Measurements from ENCODE around the gene GRAP2.
"Not testable (repeated sequence)": the region's sequence is repeated elsewhere in the genome, so short reads cannot be mapped to it uniquely, and the experiment has no call there.

Gene GRAP2

GRCh38 chr22:39951603-39952293 lies 50.9 kb downstream of the GRAP2 start:
- H3K4me1 ChIP-seq (ENCODE audit: insufficient read depth, low read length); H3K36me3 ChIP-seq (ENCODE audit: insufficient read depth, low read length): not testable (repeated sequence)

GRCh38 chr22:39952347-39952746 lies 51.5 kb downstream of the GRAP2 start:
- Histone ChIP-seq H3K4me1 (ENCODE audit: insufficient read depth, low read length) (no peaks in the 10 kb centered on the region), H3K9me3 (ENCODE audit: low read length) (no peaks in the 10 kb centered on the region), H3K4me3 (ENCODE audit: low read depth in 1 of 2, low read length in 2 of 2) (no peak overlapping the region), H3K27me3 (ENCODE audit: control insufficient read depth in 1 of 2, insufficient read depth in 2 of 2, low read length in 2 of 2) (no peaks in the 10 kb centered on the region), H3K9ac (ENCODE audit: low read length) (no peak overlapping the region), H3K27ac (ENCODE audit: low read depth, low read length) (no peak overlapping the region), H3K36me3 (ENCODE audit: insufficient read depth, low read length) (no peaks in the 10 kb centered on the region)

More at GRCh38 chr22:39951603-39952293, 50.9 kb downstream of the GRAP2 start:
- not testable (repeated sequence) for H3K4me3 ChIP-seq (ENCODE audit: low read depth in 1 of 2, low read length in 2 of 2); H3K9ac ChIP-seq (ENCODE audit: low read length); H3K9me3 ChIP-seq (ENCODE audit: low read length); H3K27ac ChIP-seq (ENCODE audit: low read depth, low read length); H3K27me3 ChIP-seq (ENCODE audit: control insufficient read depth in 1 of 2, insufficient read depth in 2 of 2, low read length in 2 of 2)

DNA sequence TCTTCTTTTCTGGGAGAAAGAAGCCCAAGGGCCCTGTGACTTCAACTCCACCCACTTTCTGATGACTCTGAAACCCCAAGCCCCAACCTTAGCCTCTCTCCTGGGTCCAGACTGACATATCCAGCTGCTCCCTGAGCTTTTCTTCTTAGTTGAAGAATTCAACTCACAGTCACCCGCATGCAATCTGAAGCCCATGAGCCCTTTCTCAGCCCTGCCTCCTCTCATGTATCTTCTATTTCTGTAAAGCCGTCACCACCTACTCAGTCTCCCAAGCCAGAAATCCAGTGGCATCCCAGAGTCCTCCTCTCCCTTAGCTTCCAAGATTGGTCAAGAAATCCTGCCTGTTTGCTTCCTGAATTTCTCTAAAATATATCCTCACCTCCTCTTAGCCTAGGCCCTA lies 52.2 kb downstream of the GRAP2 start:
- no peaks in the 10 kb centered on the region for H3K9me3 ChIP-seq (ENCODE audit: low read length)
- H3K36me3 ChIP-seq (ENCODE audit: insufficient read depth, low read length), result no peaks in the 10 kb centered on the region
- H3K27ac ChIP-seq (ENCODE audit: low read depth, low read length), result no peak overlapping the region
- H3K27me3 ChIP-seq (ENCODE audit: control insufficient read depth in 1 of 2, insufficient read depth in 2 of 2, low read length in 2 of 2), result no peaks in the 10 kb centered on the region
- no peaks in the 10 kb centered on the region for H3K4me1 ChIP-seq (ENCODE audit: insufficient read depth, low read length)
- no peak overlapping the region for H3K4me3 ChIP-seq (ENCODE audit: low read depth in 1 of 2, low read length in 2 of 2)
- no peak overlapping the region for H3K9ac ChIP-seq (ENCODE audit: low read length)

GRCh38 chr22:39954584-39955055 lies 53.7 kb downstream of the GRAP2 start:
- H3K36me3 ChIP-seq (ENCODE audit: insufficient read depth, low read length), result no peaks in the 10 kb centered on the region
- H3K4me1 ChIP-seq (ENCODE audit: insufficient read depth, low read length), result no peaks in the 10 kb centered on the region
- no peak overlapping the region for H3K27ac ChIP-seq (ENCODE audit: low read depth, low read length)
- H3K27me3 ChIP-seq (ENCODE audit: control insufficient read depth in 1 of 2, insufficient read depth in 2 of 2, low read length in 2 of 2), result no peaks in the 10 kb centered on the region
- H3K9me3 ChIP-seq (ENCODE audit: low read length), result no peaks in the 10 kb centered on the region
- H3K4me3 ChIP-seq (ENCODE audit: low read depth in 1 of 2, low read length in 2 of 2), result no peak overlapping the region
- no peak overlapping the region for H3K9ac ChIP-seq (ENCODE audit: low read length)

DNA sequence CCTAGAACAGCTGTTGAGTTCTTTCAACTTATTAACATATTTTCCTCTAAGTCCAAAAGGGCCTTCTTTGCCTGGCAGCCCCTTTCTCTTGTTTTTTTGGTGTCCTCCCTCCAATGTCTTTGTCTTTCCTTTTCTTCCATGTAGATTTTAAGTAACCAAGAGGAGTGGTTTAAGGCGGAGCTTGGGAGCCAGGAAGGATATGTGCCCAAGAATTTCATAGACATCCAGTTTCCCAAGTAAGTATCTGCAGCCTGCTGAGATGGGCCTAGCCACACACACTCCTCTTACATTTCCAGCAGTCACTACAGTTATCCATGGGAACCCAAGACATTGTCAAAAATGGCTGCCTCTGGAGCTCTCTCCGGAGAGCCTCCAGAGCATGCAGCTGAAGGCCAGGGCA lies 54.8 kb downstream of the GRAP2 start:
- no peaks in the 10 kb centered on the region for H3K9me3 ChIP-seq (ENCODE audit: low read length)
- no peak overlapping the region for H3K4me3 ChIP-seq (ENCODE audit: low read depth in 1 of 2, low read length in 2 of 2)
- H3K9ac ChIP-seq (ENCODE audit: low read length), result no peak overlapping the region
- no peak overlapping the region for H3K27ac ChIP-seq (ENCODE audit: low read depth, low read length)
- no peaks in the 10 kb centered on the region for H3K36me3 ChIP-seq (ENCODE audit: insufficient read depth, low read length)
- no peaks in the 10 kb centered on the region for H3K27me3 ChIP-seq (ENCODE audit: control insufficient read depth in 1 of 2, insufficient read depth in 2 of 2, low read length in 2 of 2)
- H3K4me1 ChIP-seq (ENCODE audit: insufficient read depth, low read length), result no peaks in the 10 kb centered on the region

- Histone ChIP-seq H3K4me1 (ENCODE audit: insufficient read depth, low read length) (no peaks in the 10 kb centered on the region), H3K36me3 (ENCODE audit: insufficient read depth, low read length) (no peaks in the 10 kb centered on the region), H3K27me3 (ENCODE audit: control insufficient read depth in 1 of 2, insufficient read depth in 2 of 2, low read length in 2 of 2) (no peaks in the 10 kb centered on the region), H3K27ac (ENCODE audit: low read depth, low read length) (no peak overlapping the region), H3K4me3 (ENCODE audit: low read depth in 1 of 2, low read length in 2 of 2) (no peak overlapping the region), H3K9ac (ENCODE audit: low read length) (no peak overlapping the region), H3K9me3 (ENCODE audit: low read length) (no peaks in the 10 kb centered on the region)
Observed at GRCh38 chr22:39956932-39957664, 56.2 kb downstream of the GRAP2 start.

- H3K27me3 ChIP-seq (ENCODE audit: control insufficient read depth in 1 of 2, insufficient read depth in 2 of 2, low read length in 2 of 2), result no peaks in the 10 kb centered on the region
- no peak overlapping the region for H3K4me3 ChIP-seq (ENCODE audit: low read depth in 1 of 2, low read length in 2 of 2)
- no peak overlapping the region for H3K27ac ChIP-seq (ENCODE audit: low read depth, low read length)
- no peaks in the 10 kb centered on the region for H3K36me3 ChIP-seq (ENCODE audit: insufficient read depth, low read length)
- no peaks in the 10 kb centered on the region for H3K4me1 ChIP-seq (ENCODE audit: insufficient read depth, low read length)
- no peaks in the 10 kb centered on the region for H3K9me3 ChIP-seq (ENCODE audit: low read length)
- no peak overlapping the region for H3K9ac ChIP-seq (ENCODE audit: low read length)
Observed at GRCh38 chr22:39958009-39958711, 57.3 kb downstream of the GRAP2 start.

- no peaks in the 10 kb centered on the region for H3K9me3 ChIP-seq (ENCODE audit: low read length)
- no peak overlapping the region for H3K4me3 ChIP-seq (ENCODE audit: low read depth in 1 of 2, low read length in 2 of 2)
- H3K27me3 ChIP-seq (ENCODE audit: control insufficient read depth in 1 of 2, insufficient read depth in 2 of 2, low read length in 2 of 2), result no peaks in the 10 kb centered on the region
- H3K27ac ChIP-seq (ENCODE audit: low read depth, low read length), result no peak overlapping the region
- H3K4me1 ChIP-seq (ENCODE audit: insufficient read depth, low read length), result no peaks in the 10 kb centered on the region
- H3K36me3 ChIP-seq (ENCODE audit: insufficient read depth, low read length), result no peaks in the 10 kb centered on the region
- H3K9ac ChIP-seq (ENCODE audit: low read length), result no peak overlapping the region
Observed at GRCh38 chr22:39958949-39959639, 58.2 kb downstream of the GRAP2 start.

GRCh38 chr22:39959640-39960447 lies 59.0 kb downstream of the GRAP2 start, which contains the start of gene TMA7B:
TMA7B (plus strand) TSS chr22:39960397; CDS start chr22:39964375, 3,978 bp downstream.
- no peaks in the 10 kb centered on the region for H3K4me1 ChIP-seq (ENCODE audit: insufficient read depth, low read length)
- no peak within 1 kb of the TSS for H3K4me3 ChIP-seq (ENCODE audit: low read depth in 1 of 2, low read length in 2 of 2)
- no peaks in the 10 kb centered on the region for H3K27me3 ChIP-seq (ENCODE audit: control insufficient read depth in 1 of 2, insufficient read depth in 2 of 2, low read length in 2 of 2)
- no peak within 1 kb of the TSS for H3K27ac ChIP-seq (ENCODE audit: low read depth, low read length)
- no peak within 1 kb of the TSS for H3K9ac ChIP-seq (ENCODE audit: low read length)
- no peaks in the 10 kb centered on the region for H3K9me3 ChIP-seq (ENCODE audit: low read length)
- H3K36me3 ChIP-seq (ENCODE audit: insufficient read depth, low read length), result no peaks in the 10 kb centered on the region

- Histone ChIP-seq H3K9me3 (ENCODE audit: low read length) (no peaks in the 10 kb centered on the region), H3K4me3 (ENCODE audit: low read depth in 1 of 2, low read length in 2 of 2) (no peak overlapping the region), H3K27ac (ENCODE audit: low read depth, low read length) (no peak overlapping the region), H3K27me3 (ENCODE audit: control insufficient read depth in 1 of 2, insufficient read depth in 2 of 2, low read length in 2 of 2) (peaks cover 0 to 6% of the 10 kb centered on the region in 2 donors), H3K36me3 (ENCODE audit: insufficient read depth, low read length) (no peaks in the 10 kb centered on the region), H3K4me1 (ENCODE audit: insufficient read depth, low read length) (no peaks in the 10 kb centered on the region), H3K9ac (ENCODE audit: low read length) (no peak overlapping the region)
Observed at GRCh38 chr22:39960791-39961746, 60.2 kb downstream of the GRAP2 start.

Measured in muscle layer of colon (tissue), 2 donors.